ENCODE data around the gene ASCC2. TPM values are rescaled to one million over a fixed set of nuclear protein-coding genes. Genes with fewer than 3 reads are reported as not detected.

The ASCC2 gene
- total and polyA plus RNA-seq, 2 experiments from 2014 or later: 23.0 to 49.7 TPM

DNA sequence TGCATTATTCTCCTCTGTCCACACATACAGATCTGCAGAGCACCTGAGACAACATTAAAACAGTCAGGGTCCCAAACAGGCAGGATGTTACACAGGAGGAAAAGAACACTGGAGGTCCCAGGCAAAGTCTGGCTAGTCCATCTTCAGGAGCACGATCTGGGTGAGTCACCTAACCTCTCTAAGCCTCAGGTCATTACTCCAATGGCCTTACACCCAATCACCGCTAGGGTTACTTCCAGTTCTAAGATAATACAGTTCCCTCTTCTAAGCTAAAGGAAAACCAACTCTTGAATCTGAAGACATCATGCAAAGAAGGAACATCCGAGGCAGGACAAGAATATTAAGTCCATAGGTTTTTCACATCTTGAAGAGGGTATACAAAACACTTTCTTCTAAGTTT, 24.5 kb downstream of the ASCC2 start:
- Histone ChIP-seq H3K27ac (no peak overlapping the region), H3K27me3 (no peaks in the 10 kb centered on the region), H3K9me3 (ENCODE audit: low read depth) (no peaks in the 10 kb centered on the region), H3K36me3 (peaks cover 21% of the 10 kb centered on the region), H3K4me1 (ENCODE audit: low read depth) (no peaks in the 10 kb centered on the region), H3K4me3 (no peak overlapping the region)
- TF ChIP-seq, protein P1, sequence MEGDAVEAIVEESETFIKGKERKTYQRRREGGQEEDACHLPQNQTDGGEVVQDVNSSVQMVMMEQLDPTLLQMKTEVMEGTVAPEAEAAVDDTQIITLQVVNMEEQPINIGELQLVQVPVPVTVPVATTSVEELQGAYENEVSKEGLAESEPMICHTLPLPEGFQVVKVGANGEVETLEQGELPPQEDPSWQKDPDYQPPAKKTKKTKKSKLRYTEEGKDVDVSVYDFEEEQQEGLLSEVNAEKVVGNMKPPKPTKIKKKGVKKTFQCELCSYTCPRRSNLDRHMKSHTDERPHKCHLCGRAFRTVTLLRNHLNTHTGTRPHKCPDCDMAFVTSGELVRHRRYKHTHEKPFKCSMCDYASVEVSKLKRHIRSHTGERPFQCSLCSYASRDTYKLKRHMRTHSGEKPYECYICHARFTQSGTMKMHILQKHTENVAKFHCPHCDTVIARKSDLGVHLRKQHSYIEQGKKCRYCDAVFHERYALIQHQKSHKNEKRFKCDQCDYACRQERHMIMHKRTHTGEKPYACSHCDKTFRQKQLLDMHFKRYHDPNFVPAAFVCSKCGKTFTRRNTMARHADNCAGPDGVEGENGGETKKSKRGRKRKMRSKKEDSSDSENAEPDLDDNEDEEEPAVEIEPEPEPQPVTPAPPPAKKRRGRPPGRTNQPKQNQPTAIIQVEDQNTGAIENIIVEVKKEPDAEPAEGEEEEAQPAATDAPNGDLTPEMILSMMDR (IDR thresholded peaks at IDR 0.05; ENCODE audit: low read depth, low read length): peak; percentile 18
- DNase-seq (ENCODE audit: low read depth in 1 of 2, low spot score in 1 of 2): no peak

DNA sequence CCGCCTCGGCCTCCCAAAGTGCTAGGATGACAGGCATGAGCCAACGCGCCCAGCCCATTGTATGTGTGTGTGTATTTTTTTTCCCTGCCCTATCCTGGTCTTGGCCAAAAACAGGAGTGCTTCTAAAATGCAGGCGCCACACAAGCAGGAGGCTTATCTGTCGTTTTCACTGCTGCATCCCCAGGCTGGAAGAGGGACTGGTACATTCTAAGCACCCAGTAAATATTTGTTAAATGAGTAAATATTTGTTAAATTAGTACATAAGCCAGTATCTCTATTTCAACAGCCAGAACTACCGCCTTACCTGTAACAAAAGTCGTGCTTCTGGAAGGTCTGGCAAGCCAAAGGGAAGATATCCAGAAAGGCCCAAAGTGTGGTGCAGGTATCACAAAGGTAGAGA, 24.9 kb downstream of the ASCC2 start:
- no peaks in the 10 kb centered on the region for H3K27me3 ChIP-seq
- no peak for DNase-seq (ENCODE audit: low read depth in 1 of 2, low spot score in 1 of 2)
- TF ChIP-seq, protein P1 (IDR thresholded peaks at IDR 0.05; ENCODE audit: low read depth, low read length): no peak
- H3K9me3 ChIP-seq (ENCODE audit: low read depth): no peaks in the 10 kb centered on the region
- H3K36me3 ChIP-seq: peaks cover 21% of the 10 kb centered on the region
- H3K4me3 ChIP-seq: no peak overlapping the region
- no peak overlapping the region for H3K27ac ChIP-seq
- no peaks in the 10 kb centered on the region for H3K4me1 ChIP-seq (ENCODE audit: low read depth)

DNA sequence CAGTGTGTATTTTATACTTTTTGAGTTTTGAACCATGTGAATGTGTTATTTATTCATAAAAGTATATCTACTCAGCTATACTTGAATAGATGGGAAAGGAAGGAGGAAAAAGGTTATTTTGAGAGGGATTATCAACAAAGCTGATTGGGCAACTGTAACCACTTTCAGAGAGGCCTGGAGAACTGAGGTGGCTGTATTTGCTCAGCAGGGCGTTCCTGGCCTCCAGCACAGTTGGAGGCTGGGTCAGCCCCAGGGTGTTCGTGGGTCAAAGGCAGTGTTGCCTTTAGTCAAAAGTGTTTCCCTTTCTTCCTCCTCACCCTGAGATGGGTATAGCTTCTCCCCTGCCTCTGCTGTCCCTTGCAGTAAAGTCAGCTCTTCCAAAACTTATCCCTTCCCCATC, 26.7 kb downstream of the ASCC2 start:
- DNase-seq (ENCODE audit: low read depth in 1 of 2, low spot score in 1 of 2): no peak
- Histone ChIP-seq H3K27me3 (no peaks in the 10 kb centered on the region), H3K4me1 (ENCODE audit: low read depth) (no peaks in the 10 kb centered on the region), H3K36me3 (peaks cover 26% of the 10 kb centered on the region), H3K9me3 (ENCODE audit: low read depth) (no peaks in the 10 kb centered on the region), H3K4me3 (no peak overlapping the region), H3K27ac (no peak overlapping the region)
- TF ChIP-seq, protein P1 (IDR thresholded peaks at IDR 0.05; ENCODE audit: low read depth, low read length): no peak

DNA sequence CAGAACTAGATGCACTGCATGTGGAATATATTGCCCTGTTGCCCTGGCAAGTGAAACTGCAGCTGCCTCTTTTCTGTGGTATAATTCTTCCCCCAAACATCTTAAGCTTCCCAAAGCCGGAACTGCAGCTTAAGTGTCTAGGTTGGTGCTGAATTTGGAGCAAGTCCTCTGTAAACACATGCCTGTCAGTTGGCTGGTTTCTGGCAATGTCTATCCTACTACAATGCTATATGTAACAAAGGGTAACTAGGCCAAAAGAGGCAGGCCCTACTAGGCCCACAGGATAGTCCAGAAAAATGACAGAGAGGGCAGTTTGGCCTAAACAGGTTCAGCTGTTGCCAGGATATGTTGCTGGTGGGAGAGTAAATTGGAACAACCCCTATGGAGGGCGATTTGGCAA, 27.9 kb downstream of the ASCC2 start:
- no peaks in the 10 kb centered on the region for H3K27me3 ChIP-seq

DNA sequence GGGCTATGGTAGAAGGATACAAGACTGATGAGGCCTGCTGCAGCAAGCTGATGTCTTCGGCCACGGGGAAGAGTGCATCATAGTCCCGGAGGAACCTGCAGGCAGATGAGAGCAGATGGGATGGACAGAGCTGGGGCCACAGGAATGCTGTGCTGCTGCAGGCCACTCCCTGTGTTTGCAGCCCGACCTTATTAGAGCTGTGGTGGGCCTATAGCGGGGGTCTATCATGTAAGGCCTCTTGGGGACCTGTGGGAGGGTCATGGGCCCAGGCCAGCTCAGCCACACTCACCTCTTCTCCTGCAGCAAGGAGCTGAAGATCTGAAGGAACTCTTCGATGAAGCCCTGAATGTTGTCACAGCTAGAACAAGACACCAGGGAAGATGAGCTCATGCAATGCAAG, 31.9 kb downstream of the ASCC2 start:
- TF ChIP-seq, protein P1 (IDR thresholded peaks at IDR 0.05; ENCODE audit: low read depth, low read length): no peak
- Histone ChIP-seq H3K4me3 (no peak overlapping the region), H3K36me3 (peaks cover 26% of the 10 kb centered on the region), H3K27ac (no peak overlapping the region), H3K4me1 (ENCODE audit: low read depth) (peaks cover 9% of the 10 kb centered on the region), H3K9me3 (ENCODE audit: low read depth) (no peaks in the 10 kb centered on the region), H3K27me3 (no peaks in the 10 kb centered on the region)
- no peak for DNase-seq (ENCODE audit: low read depth in 1 of 2, low spot score in 1 of 2)

More for the DNA sequence above, 27.9 kb downstream of the ASCC2 start:
- Histone ChIP-seq H3K36me3 (peaks cover 31% of the 10 kb centered on the region), H3K9me3 (ENCODE audit: low read depth) (no peaks in the 10 kb centered on the region), H3K27ac (no peak overlapping the region), H3K4me1 (ENCODE audit: low read depth) (no peaks in the 10 kb centered on the region), H3K4me3 (no peak overlapping the region)
- peak in 1 of 2 donors; percentile 8 for DNase-seq (ENCODE audit: low read depth in 1 of 2, low spot score in 1 of 2)
- TF ChIP-seq, protein P1 (IDR thresholded peaks at IDR 0.05; ENCODE audit: low read depth, low read length): no peak

DNA sequence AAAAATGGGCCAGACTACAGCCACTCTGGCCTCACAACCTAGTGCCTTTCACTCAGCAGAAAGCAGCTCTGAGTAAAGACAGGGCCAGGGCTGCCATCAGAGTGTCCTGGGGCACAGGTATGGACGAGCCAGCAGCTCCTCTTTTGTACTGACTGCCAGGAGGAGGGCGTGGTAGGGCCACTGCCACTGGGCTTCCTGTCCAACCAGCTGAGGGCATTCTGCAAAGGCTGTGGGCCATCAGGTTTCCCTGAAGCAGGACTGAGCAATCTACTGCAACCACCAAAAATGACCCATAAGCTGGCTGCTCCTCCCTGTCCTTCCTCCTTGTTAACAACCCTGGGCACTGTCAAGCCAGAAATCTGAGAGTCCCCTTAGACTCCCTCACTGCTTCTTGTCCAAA, 33.1 kb downstream of the ASCC2 start:
- TF ChIP-seq, protein P1 (IDR thresholded peaks at IDR 0.05; ENCODE audit: low read depth, low read length): no peak
- Histone ChIP-seq H3K4me1 (ENCODE audit: low read depth) (peaks cover 16% of the 10 kb centered on the region), H3K27me3 (no peaks in the 10 kb centered on the region), H3K27ac (no peak overlapping the region), H3K9me3 (ENCODE audit: low read depth) (no peaks in the 10 kb centered on the region), H3K36me3 (peaks cover 27% of the 10 kb centered on the region), H3K4me3 (no peak overlapping the region)
- DNase-seq (ENCODE audit: low read depth in 1 of 2, low spot score in 1 of 2): no peak

Measured in cardiac muscle cell (in vitro differentiated cells and primary cell).